WTC11 (cell line): ENCODE data around the gene RIN2. TPM values are rescaled to one million over a fixed set of nuclear protein-coding genes. Genes with fewer than 3 reads are reported as not detected.
A peak's percentile ranks its signal among the peaks of the same experiment; 100 is the strongest.

Experiments
- ATAC-seq: fragments of 200-7000 bp; cut with Tn5 transposase; 2 replicates; pipeline ENCODE4 v1.10.0; 2021; ENCODE audit warnings: mild to moderate bottlenecking, moderate library complexity
- CTCF ChIA-PET: fragments of 300-600 bp; sonication (Branson Sonifier 250); formaldehyde crosslinking; loops from one replicate; lab custom pipeline; 2021; ENCODE audit warnings: antibody characterized with exemption; lab: Charles Lee
- POLR2A ChIA-PET: fragments of 350-600 bp; sonication (Branson Sonifier 250); formaldehyde crosslinking; loops from one replicate; lab custom pipeline; 2021; ENCODE audit warnings: antibody characterized with exemption; lab: Charles Lee
- DNase-seq: peaks from one replicate; pipeline ENCODE4 v3.0.0; 2021; ENCODE audit warnings: low spot score
- H3K27ac Mint-ChIP-seq: 2 replicates; pipeline ENCODE4 v1.8.0; 2021; ENCODE audit warnings: mixed read lengths
- H3K27me3 Mint-ChIP-seq: 2 replicates; pipeline ENCODE4 v1.8.0; 2021; ENCODE audit warnings: low read depth, mild to moderate bottlenecking, moderate library complexity, mixed read lengths
- H3K36me3 Mint-ChIP-seq: 2 replicates; pipeline ENCODE4 v1.8.0; 2021; ENCODE audit warnings: mixed read lengths
- H3K4me1 Mint-ChIP-seq: 2 replicates; pipeline ENCODE4 v1.8.0; 2022; ENCODE audit warnings: mixed read lengths
- H3K4me3 Mint-ChIP-seq: 2 replicates; pipeline ENCODE4 v1.8.0; 2021; ENCODE audit warnings: mild to moderate bottlenecking, moderate library complexity, mixed read lengths
- H3K9me3 Mint-ChIP-seq: 2 replicates; pipeline ENCODE4 v1.8.0; 2021; ENCODE audit warnings: mixed read lengths
- ARID4B ChIP-seq: sonication (generic); formaldehyde crosslinking; IDR thresholded peaks from 2 replicates; pipeline ENCODE4 v1.8.0; 2023; ENCODE audit warnings: missing genetic modification reagents, mild to moderate bottlenecking, borderline replicate concordance
- CBFB ChIP-seq: sonication (generic); formaldehyde crosslinking; IDR thresholded peaks from 2 replicates; pipeline ENCODE4 v1.8.1; 2022; ENCODE audit warnings: mild to moderate bottlenecking, low read depth, missing genetic modification reagents
- ERG ChIP-seq: fragments of 250-450 bp; sonication (Bioruptor Pico); IDR thresholded peaks from 2 replicates; pipeline ENCODE4 v1.8.0; 2021; ENCODE audit warnings: mild to moderate bottlenecking
- FOXP1 ChIP-seq: sonication (generic); formaldehyde crosslinking; IDR thresholded peaks from 2 replicates; pipeline ENCODE4 v1.8.0; 2022; ENCODE audit warnings: missing genetic modification reagents, mild to moderate bottlenecking, moderate library complexity, borderline replicate concordance
- HMGA2 ChIP-seq: fragments of 250-450 bp; sonication (Bioruptor Pico); IDR thresholded peaks from 2 replicates; pipeline ENCODE4 v1.4.0; 2021; ENCODE audit warnings: mild to moderate bottlenecking, moderate library complexity
- IRF2 ChIP-seq: sonication (generic); formaldehyde crosslinking; IDR thresholded peaks from 2 replicates; pipeline ENCODE4 v1.8.0; 2022; ENCODE audit warnings: low read depth, missing genetic modification reagents, borderline replicate concordance
- PRDM15 ChIP-seq: sonication (generic); formaldehyde crosslinking; IDR thresholded peaks from 2 replicates; pipeline ENCODE4 v1.8.0; 2022; ENCODE audit warnings: missing genetic modification reagents
- RELA ChIP-seq: sonication (generic); formaldehyde crosslinking; IDR thresholded peaks from 2 replicates; pipeline ENCODE4 v1.8.1; 2022; ENCODE audit warnings: missing genetic modification reagents, mild to moderate bottlenecking, borderline replicate concordance
- TP53 ChIP-seq: sonication (generic); formaldehyde crosslinking; IDR thresholded peaks from 2 replicates; pipeline ENCODE4 v1.8.1; 2023; ENCODE audit warnings: mild to moderate bottlenecking, missing genetic modification reagents
- ZBTB43 ChIP-seq: sonication (generic); formaldehyde crosslinking; IDR thresholded peaks from 2 replicates; pipeline ENCODE4 v1.8.1; 2023; ENCODE audit warnings: mild to moderate bottlenecking, missing genetic modification reagents
- ZNF317 ChIP-seq: sonication (generic); formaldehyde crosslinking; IDR thresholded peaks from 2 replicates; pipeline ENCODE4 v1.8.1; 2023; ENCODE audit warnings: low read depth, mild to moderate bottlenecking, moderate library complexity, missing genetic modification reagents, borderline replicate concordance
- ZNF396 ChIP-seq: fragments of 250-450 bp; sonication (Bioruptor Pico); IDR thresholded peaks from 2 replicates; pipeline ENCODE4 v1.8.0; 2021; ENCODE audit warnings: mild to moderate bottlenecking, moderate library complexity, borderline replicate concordance
- total RNA-seq: library from RNA; stranded (reverse); gene quantifications from 3 replicates; pipeline ENCODE4 v1.2.3, GENCODE V29; 2021

RIN2 gene
- total RNA-seq, 1 experiment from 2014 or later = 4.3 TPM

GRCh38 chr20:19741924-19742323 is 16.1 kb upstream of the RIN2 start:
- no peak overlapping the region for H3K27ac Mint-ChIP-seq
- POLR2A ChIA-PET = interaction anchor here (0.5 kb wide), 1 partner anchor 818 kb away, joined by 4 read pairs; no protein-coding TSS in a partner anchor
- TF ChIP-seq CBFB (CRISPR knock-in tag) = no peak
- no peak for TF ChIP-seq FOXP1 (CRISPR knock-in tag)
- no peak for TF ChIP-seq HMGA2
- no peak for TF ChIP-seq IRF2 (CRISPR knock-in tag)
- peaks cover 18% of the 10 kb centered on the region for H3K4me1 Mint-ChIP-seq
- no peak for ATAC-seq
- CTCF ChIA-PET = interaction anchor here (0.9 kb wide), 1 partner anchor 51 kb away, joined by 3 read pairs; no protein-coding TSS in a partner anchor
- no peak overlapping the region for H3K4me3 Mint-ChIP-seq
- H3K9me3 Mint-ChIP-seq = peaks cover 16% of the 10 kb centered on the region
- peaks cover 9% of the 10 kb centered on the region for H3K36me3 Mint-ChIP-seq
- no peaks in the 10 kb centered on the region for H3K27me3 Mint-ChIP-seq
- no peak for DNase-seq

- H3K9me3 Mint-ChIP-seq = peaks cover 22% of the 10 kb centered on the region
- no peak overlapping the region for H3K4me3 Mint-ChIP-seq
- no peak for TF ChIP-seq ARID4B (CRISPR knock-in tag)
- TF ChIP-seq RELA (CRISPR knock-in tag) = no peak
- no peak for TF ChIP-seq ZNF396
- no peak for TF ChIP-seq TP53 (CRISPR knock-in tag)
- no peak for TF ChIP-seq ERG
- H3K4me1 Mint-ChIP-seq = peaks cover 18% of the 10 kb centered on the region
- H3K27me3 Mint-ChIP-seq = peaks cover 3% of the 10 kb centered on the region; the same call in 1 of the 2 replicates
- no peak for DNase-seq
- H3K27ac Mint-ChIP-seq = no peak overlapping the region
- no peak for ATAC-seq
- CTCF ChIA-PET = interaction anchor here (0.9 kb wide), 1 partner anchor 53 kb away, joined by 3 read pairs; no protein-coding TSS in a partner anchor
- H3K36me3 Mint-ChIP-seq = peaks cover 9% of the 10 kb centered on the region
- POLR2A ChIA-PET = no interaction called here
Measured at GRCh38 chr20:19742974-19743639, 15.0 kb upstream of the RIN2 start.

GRCh38 chr20:19743640-19743995 is 14.4 kb upstream of the RIN2 start:
- Mint-ChIP-seq H3K9me3 (peaks cover 22% of the 10 kb centered on the region), H3K4me3 (no peak overlapping the region), H3K4me1 (peaks cover 18% of the 10 kb centered on the region), H3K36me3 (peaks cover 9% of the 10 kb centered on the region), H3K27me3 (peaks cover 6% of the 10 kb centered on the region), H3K27ac (0 out of 2 replicates have a peak overlapping the region, but pooled peaks have one; percentile 7)
- ChIA-PET POLR2A (interaction anchor here (0.6 kb wide), 1 partner anchor 1103 kb away, joined by 3 read pairs; no protein-coding TSS in a partner anchor), CTCF (no interaction called here)
- no peak for DNase-seq
- peak; percentile 34 for ATAC-seq
- TF ChIP-seq ZNF317 (CRISPR knock-in tag) = no peak
- no peak for TF ChIP-seq ZBTB43 (CRISPR knock-in tag)
- no peak for TF ChIP-seq ERG
- no peak for TF ChIP-seq PRDM15 (CRISPR knock-in tag)
